ENCODE data around the gene LOC101059915.
"Not testable (repeated sequence)": the region's sequence is repeated elsewhere in the genome, so short reads cannot be mapped to it uniquely, and the experiment has no call there.

DNA sequence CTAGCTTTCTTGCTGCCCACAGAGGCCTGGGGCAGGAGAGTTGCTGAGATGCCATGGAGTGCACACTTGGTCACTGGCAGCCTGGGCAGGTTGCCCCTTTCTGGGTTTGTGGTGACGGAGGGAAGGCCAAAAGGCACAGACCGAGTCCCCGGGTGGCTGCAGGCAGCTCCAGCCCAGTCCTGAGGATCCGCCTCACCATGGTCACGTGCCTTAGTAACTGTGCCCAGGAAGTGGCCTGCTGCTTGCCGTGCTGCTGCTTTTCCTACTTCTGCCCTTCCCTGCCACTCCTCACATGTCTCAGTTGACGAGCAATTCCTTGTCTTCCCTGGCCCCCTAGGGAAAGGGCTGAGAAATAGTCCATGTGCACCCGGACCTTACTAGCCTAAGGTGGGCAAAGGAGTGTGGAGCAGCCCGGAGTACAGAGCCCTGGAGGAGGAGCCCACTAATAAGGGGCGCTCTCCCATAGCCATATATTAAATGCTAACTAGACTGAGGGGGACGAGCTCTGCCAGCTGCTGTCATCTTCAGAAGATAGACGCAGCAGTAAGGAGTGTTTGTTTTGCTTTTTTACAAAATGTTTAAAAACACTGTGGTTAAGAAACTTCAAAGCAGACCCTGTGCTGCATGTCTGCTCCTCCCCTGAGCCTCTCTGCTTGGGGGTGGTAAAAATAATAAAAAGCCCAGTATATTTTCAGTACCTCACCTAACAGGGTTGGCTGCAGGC is 31.1 kb downstream of the LOC101059915 start:
- TF ChIP-seq AHDC1 (CRISPR knock-in tag; IDR thresholded peaks at IDR 0.05; ENCODE audit: borderline replicate concordance); AGO2 (optimal IDR thresholded peaks at IDR 0.05; ENCODE audit: low read depth, low read length); CEBPB (IDR thresholded peaks at IDR 0.05; ENCODE audit: borderline replicate concordance, low read depth, low read length); ZNF232 (CRISPR knock-in tag; IDR thresholded peaks at IDR 0.05; ENCODE audit: borderline replicate concordance); ZNF709 (CRISPR knock-in tag; IDR thresholded peaks at IDR 0.05): not testable (repeated sequence)
- TF ChIP-seq, protein P1, sequence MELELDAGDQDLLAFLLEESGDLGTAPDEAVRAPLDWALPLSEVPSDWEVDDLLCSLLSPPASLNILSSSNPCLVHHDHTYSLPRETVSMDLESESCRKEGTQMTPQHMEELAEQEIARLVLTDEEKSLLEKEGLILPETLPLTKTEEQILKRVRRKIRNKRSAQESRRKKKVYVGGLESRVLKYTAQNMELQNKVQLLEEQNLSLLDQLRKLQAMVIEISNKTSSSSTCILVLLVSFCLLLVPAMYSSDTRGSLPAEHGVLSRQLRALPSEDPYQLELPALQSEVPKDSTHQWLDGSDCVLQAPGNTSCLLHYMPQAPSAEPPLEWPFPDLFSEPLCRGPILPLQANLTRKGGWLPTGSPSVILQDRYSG (CRISPR knock-in tag; IDR thresholded peaks at IDR 0.05), result not testable (repeated sequence)
- TF ChIP-seq, protein P2, sequence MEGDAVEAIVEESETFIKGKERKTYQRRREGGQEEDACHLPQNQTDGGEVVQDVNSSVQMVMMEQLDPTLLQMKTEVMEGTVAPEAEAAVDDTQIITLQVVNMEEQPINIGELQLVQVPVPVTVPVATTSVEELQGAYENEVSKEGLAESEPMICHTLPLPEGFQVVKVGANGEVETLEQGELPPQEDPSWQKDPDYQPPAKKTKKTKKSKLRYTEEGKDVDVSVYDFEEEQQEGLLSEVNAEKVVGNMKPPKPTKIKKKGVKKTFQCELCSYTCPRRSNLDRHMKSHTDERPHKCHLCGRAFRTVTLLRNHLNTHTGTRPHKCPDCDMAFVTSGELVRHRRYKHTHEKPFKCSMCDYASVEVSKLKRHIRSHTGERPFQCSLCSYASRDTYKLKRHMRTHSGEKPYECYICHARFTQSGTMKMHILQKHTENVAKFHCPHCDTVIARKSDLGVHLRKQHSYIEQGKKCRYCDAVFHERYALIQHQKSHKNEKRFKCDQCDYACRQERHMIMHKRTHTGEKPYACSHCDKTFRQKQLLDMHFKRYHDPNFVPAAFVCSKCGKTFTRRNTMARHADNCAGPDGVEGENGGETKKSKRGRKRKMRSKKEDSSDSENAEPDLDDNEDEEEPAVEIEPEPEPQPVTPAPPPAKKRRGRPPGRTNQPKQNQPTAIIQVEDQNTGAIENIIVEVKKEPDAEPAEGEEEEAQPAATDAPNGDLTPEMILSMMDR (CRISPR knock-in tag; IDR thresholded peaks at IDR 0.05), result not testable (repeated sequence)
